HepG2 (cell line): ENCODE data around the gene RNASE3. TPM values are rescaled to one million over a fixed set of nuclear protein-coding genes. Genes with fewer than 3 reads are reported as not detected.
A peak's percentile ranks its signal among the peaks of the same experiment; 100 is the strongest.

Experiments
- ATAC-seq: fragments of 200-7000 bp; cut with Tn5 transposase; 3 replicates; pipeline ENCODE4 v1.9.1; 2020; ENCODE audit warnings: mild to moderate bottlenecking, moderate library complexity
- BruUV-seq: library from RNA; stranded (reverse); fragments of 400-500 nt; replicated peaks from 2 replicates; lab custom pipeline; 2021; lab: Mats Ljungman, UMichigan
- CTCF ChIA-PET: fragments of 300-600 bp; formaldehyde crosslinking; extraction: SDS; loops from one replicate; lab custom pipeline; 2021; ENCODE audit warnings: low total read pairs, inconsistent platforms, low intra/inter-chr PET ratio; lab: Yijun Ruan, JAX
- POLR2A ChIA-PET: fragments of 350-600 bp; sonication (Branson Sonifier 250); formaldehyde crosslinking; loops from one replicate; lab custom pipeline; 2020; ENCODE audit warnings: antibody characterized with exemption, inconsistent platforms; lab: Yijun Ruan, JAX
- DNase-seq: peaks from one replicate; pipeline ENCODE4 v3.0.0-alpha.2; 2015; ENCODE audit warnings: low spot score
- FAIRE-seq: peaks from 3 replicates; lab custom pipeline; 2011; peaks lifted over from hg19 to GRCh38; lab: Jason Lieb, UNC
- H2AFZ ChIP-seq: one replicate; pipeline ENCODE4 v1.6.1; 2011; ENCODE audit warnings: low read length, inconsistent platforms
- H3K27ac ChIP-seq: fragments of 300-600 bp; 3 replicates; pipeline ENCODE4 v1.8.0; 2011; ENCODE audit warnings: mixed run types, mild to moderate bottlenecking, mixed read lengths, low read length, inconsistent platforms; ENCODE audit not compliant: insufficient read depth; ENCODE audit errors: extremely low read length
- H3K27me3 ChIP-seq, 2 experiments: fragments of 200-600 bp in 1 of 2; 2 replicates in 1 of 2; 3 replicates in 1 of 2; pipeline versions ENCODE4 v1.6.0 to v1.8.0; 2011; ENCODE audit warnings: low read length in 2 of 2, mild to moderate bottlenecking in 2 of 2, moderate library complexity in 2 of 2, inconsistent platforms in 1 of 2; ENCODE audit not compliant: insufficient read depth in 2 of 2, control insufficient read depth in 1 of 2
- H3K36me3 ChIP-seq, 2 experiments: fragments of 200-600 bp in 1 of 2; replicated peaks in 1 of 2; 2 replicates in 1 of 2; 3 replicates in 1 of 2; pipeline versions ENCODE4 v1.5.1 to v1.8.0; 2011; ENCODE audit warnings: low read length in 2 of 2, inconsistent platforms in 1 of 2; ENCODE audit not compliant: insufficient read depth in 2 of 2, control insufficient read depth in 1 of 2
- H3K4me1 ChIP-seq: 2 replicates; pipeline ENCODE4 v1.5.1; 2012; ENCODE audit warnings: low read length, inconsistent platforms; ENCODE audit not compliant: insufficient read depth
- H3K4me2 ChIP-seq: 2 replicates; pipeline ENCODE4 v1.6.0; 2011; ENCODE audit warnings: low read depth, low read length, inconsistent platforms
- H3K4me3 ChIP-seq, 3 experiments: fragments of 200-600 bp in 1 of 3; sonication (generic), shearing (Covaris generic) in 1 of 3; replicated peaks in 1 of 3; 2 replicates each; pipeline ENCODE4 v1.5.1; 2011 to 2016; ENCODE audit warnings: low read length in 3 of 3, inconsistent platforms in 2 of 3, low read depth in 2 of 3, mild to moderate bottlenecking in 2 of 3, control low read depth in 1 of 3, mixed read lengths in 1 of 3; ENCODE audit not compliant: insufficient read depth in 1 of 3
- H3K79me2 ChIP-seq: one replicate; pipeline ENCODE4 v1.6.1; 2011; ENCODE audit warnings: low read length, inconsistent platforms; ENCODE audit not compliant: insufficient read depth
- H3K9ac ChIP-seq: 2 replicates; pipeline ENCODE4 v1.6.0; 2011; ENCODE audit warnings: mild to moderate bottlenecking, low read depth, low read length, inconsistent platforms; ENCODE audit not compliant: insufficient read depth
- H3K9me3 ChIP-seq: 2 replicates; pipeline ENCODE4 v1.5.1; 2012; ENCODE audit warnings: mild to moderate bottlenecking, low read length
- H4K20me1 ChIP-seq: 2 replicates; pipeline ENCODE4 v1.6.0; 2011; ENCODE audit warnings: inconsistent platforms, mild to moderate bottlenecking, low read length, moderate library complexity; ENCODE audit not compliant: insufficient read depth
- ATAD3A ChIP-seq: sonication (generic); formaldehyde crosslinking; IDR thresholded peaks from 2 replicates; pipeline ENCODE4 v1.4.0; 2020; ENCODE audit warnings: missing genetic modification reagents
- EZH2 ChIP-seq: conservative IDR thresholded peaks from 2 replicates; pipeline ENCODE4 v1.6.1; 2012; ENCODE audit warnings: mild to moderate bottlenecking, low read depth, low read length, moderate library complexity
- JUNB ChIP-seq: sonication (generic); formaldehyde crosslinking; IDR thresholded peaks from 2 replicates; pipeline ENCODE4 v1.8.0; 2022; ENCODE audit warnings: missing genetic modification reagents, mild to moderate bottlenecking, borderline replicate concordance
- KDM2A ChIP-seq: sonication (generic); formaldehyde crosslinking; IDR thresholded peaks from 2 replicates; pipeline ENCODE4 v1.4.0; 2020; ENCODE audit warnings: low read depth, missing genetic modification reagents, borderline replicate concordance
- NFRKB ChIP-seq: fragments of 450-650 bp; IDR thresholded peaks from 2 replicates; pipeline ENCODE4 v1.6.1; 2017
- ZFX ChIP-seq: sonication (generic); formaldehyde crosslinking; IDR thresholded peaks from 2 replicates; pipeline ENCODE4 v1.4.0; 2020; ENCODE audit warnings: mild to moderate bottlenecking, low read depth, missing genetic modification reagents, moderate library complexity
- in situ Hi-C: cut with HindIII; loops from 2 replicates; pipeline ENCODE4 v1.10.0; 2017; ENCODE audit warnings: low pct_unique_long_range_greater_than_20kb; ENCODE audit not compliant: extremely low pct_ligation_motif_present
- intact Hi-C: fragments of 100-400 bp; cut with micrococcal nuclease; formaldehyde crosslinking; loops from one replicate; pipeline ENCODE4 v1.10.0; 2022; ENCODE audit not compliant: unreplicated experiment
- polyA plus RNA-seq, 8 experiments: library from polyadenylated mRNA; depleted of rRNA in 3 of 8; stranded (reverse) in 7 of 8; unstranded in 1 of 8; fragments of >200 nt; fragmentation: Illumina TruSeq in 4 of 8; extraction: Trizol in 4 of 8; gene quantifications; 2 replicates each; pipeline versions ENCODE4 v1.2.1 to v1.2.3, GENCODE V29; 2011 to 2016; ENCODE audit warnings: low read depth in 4 of 8, missing spikeins in 1 of 8, mixed read lengths in 1 of 8; ENCODE audit not compliant: insufficient read depth in 1 of 8
- total RNA-seq, 5 experiments: library from RNA; depleted of rRNA; stranded (reverse); fragments of >200 nt; fragmentation: Illumina TruSeq; extraction: Trizol; gene quantifications; 2 replicates each; pipeline ENCODE4 v1.2.3, GENCODE V29; 2016; ENCODE audit warnings: low read depth in 1 of 5
- TF ChIP-seq, protein P1 (sequence below): sonication (generic); formaldehyde crosslinking; IDR thresholded peaks from 2 replicates; pipeline ENCODE4 v1.5.0; 2020; ENCODE audit warnings: missing genetic modification reagents
- TF ChIP-seq, protein P2 (sequence below): sonication (generic); formaldehyde crosslinking; IDR thresholded peaks from 2 replicates; pipeline ENCODE4; 2020; ENCODE audit warnings: missing genetic modification reagents, mild to moderate bottlenecking, borderline replicate concordance
- TF ChIP-seq, protein P3 (sequence below): sonication (generic); formaldehyde crosslinking; IDR thresholded peaks from 2 replicates; pipeline ENCODE4 v1.4.0; 2020; ENCODE audit warnings: mild to moderate bottlenecking, missing genetic modification reagents, borderline replicate concordance

The RNASE3 gene
- total and polyA plus RNA-seq, 2 of the 13 experiments (the other 11 are each of a cell fraction or from before 2014, with no cell fraction given): not detected

DNA sequence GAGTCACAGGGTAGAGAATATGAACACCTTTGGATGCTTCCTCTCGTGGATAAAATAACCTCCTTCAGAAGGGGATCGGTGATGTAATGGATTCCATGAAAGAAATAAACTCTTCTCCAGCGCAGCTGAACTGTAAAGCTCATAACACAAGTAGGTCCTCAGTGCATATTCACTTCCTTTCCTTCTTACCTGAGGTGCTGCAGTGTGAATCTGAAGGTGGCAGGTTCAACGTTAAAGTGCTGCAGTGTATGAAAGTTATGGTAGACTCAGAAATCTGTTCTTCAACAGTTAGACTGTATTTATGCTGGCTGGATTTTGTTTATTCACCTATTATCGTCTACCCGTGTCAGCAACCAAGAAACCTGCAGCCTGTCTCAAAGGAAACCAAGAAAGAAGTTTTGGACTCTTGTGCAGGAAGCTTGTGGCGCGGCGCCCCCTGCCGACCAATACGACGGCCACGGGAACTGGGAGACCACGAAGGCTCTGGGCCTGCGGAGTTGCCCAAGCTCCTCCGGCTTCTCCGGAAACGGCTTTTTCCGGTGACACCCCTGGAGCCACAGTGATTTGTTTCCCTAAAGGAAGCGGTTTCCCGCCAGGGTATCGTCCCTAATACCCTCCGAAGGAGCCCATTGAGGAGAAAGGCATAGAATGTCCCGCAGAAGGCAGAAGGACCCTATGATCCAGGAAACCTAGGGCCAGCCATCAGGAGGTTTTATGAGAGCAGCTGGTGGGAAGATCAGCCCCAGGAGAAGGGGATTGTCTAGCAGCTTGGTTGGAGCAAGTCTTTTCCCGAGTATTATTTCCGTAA is 17.6 kb upstream of the RNASE3 start (continued):
- TF ChIP-seq, protein P1, sequence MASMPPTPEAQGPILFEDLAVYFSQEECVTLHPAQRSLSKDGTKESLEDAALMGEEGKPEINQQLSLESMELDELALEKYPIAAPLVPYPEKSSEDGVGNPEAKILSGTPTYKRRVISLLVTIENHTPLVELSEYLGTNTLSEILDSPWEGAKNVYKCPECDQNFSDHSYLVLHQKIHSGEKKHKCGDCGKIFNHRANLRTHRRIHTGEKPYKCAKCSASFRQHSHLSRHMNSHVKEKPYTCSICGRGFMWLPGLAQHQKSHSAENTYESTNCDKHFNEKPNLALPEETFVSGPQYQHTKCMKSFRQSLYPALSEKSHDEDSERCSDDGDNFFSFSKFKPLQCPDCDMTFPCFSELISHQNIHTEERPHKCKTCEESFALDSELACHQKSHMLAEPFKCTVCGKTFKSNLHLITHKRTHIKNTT: no peak
- TF ChIP-seq KDM2A (peak; percentile 45; the same call in 1 of the 2 replicates), ZFX (peak; percentile 28; the same call in 1 of the 2 replicates), JUNB (CRISPR knock-in tag) (no peak), EZH2 (no peak), ATAD3A (CRISPR knock-in tag) (no peak)
- TF ChIP-seq, protein P2, sequence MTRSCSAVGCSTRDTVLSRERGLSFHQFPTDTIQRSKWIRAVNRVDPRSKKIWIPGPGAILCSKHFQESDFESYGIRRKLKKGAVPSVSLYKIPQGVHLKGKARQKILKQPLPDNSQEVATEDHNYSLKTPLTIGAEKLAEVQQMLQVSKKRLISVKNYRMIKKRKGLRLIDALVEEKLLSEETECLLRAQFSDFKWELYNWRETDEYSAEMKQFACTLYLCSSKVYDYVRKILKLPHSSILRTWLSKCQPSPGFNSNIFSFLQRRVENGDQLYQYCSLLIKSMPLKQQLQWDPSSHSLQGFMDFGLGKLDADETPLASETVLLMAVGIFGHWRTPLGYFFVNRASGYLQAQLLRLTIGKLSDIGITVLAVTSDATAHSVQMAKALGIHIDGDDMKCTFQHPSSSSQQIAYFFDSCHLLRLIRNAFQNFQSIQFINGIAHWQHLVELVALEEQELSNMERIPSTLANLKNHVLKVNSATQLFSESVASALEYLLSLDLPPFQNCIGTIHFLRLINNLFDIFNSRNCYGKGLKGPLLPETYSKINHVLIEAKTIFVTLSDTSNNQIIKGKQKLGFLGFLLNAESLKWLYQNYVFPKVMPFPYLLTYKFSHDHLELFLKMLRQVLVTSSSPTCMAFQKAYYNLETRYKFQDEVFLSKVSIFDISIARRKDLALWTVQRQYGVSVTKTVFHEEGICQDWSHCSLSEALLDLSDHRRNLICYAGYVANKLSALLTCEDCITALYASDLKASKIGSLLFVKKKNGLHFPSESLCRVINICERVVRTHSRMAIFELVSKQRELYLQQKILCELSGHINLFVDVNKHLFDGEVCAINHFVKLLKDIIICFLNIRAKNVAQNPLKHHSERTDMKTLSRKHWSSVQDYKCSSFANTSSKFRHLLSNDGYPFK (CRISPR knock-in tag): peak; percentile 29; the same call in 1 of the 2 replicates

DNA sequence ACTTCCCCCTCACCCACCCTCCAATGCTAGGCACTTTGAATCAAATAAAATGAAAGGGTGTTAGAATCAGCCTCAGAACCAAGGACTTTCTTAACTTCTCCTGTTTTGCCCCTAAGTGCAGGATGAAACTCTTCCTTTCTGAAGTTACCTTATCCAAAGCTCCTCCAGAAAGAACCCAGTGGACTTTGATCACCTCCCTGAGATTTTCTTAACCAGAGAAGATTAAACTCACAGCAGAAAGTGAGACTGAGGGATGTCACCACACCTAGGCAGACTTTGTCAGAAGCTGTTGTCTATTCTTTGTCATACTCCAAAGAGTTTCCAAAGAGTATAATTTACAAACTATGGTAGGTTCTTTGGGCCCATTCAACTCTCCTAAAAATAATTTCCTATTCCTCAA is 14.2 kb upstream of the RNASE3 start:
- CTCF ChIA-PET: no interaction called here
- H3K9ac ChIP-seq: no peak overlapping the region
- TF ChIP-seq, protein P3, sequence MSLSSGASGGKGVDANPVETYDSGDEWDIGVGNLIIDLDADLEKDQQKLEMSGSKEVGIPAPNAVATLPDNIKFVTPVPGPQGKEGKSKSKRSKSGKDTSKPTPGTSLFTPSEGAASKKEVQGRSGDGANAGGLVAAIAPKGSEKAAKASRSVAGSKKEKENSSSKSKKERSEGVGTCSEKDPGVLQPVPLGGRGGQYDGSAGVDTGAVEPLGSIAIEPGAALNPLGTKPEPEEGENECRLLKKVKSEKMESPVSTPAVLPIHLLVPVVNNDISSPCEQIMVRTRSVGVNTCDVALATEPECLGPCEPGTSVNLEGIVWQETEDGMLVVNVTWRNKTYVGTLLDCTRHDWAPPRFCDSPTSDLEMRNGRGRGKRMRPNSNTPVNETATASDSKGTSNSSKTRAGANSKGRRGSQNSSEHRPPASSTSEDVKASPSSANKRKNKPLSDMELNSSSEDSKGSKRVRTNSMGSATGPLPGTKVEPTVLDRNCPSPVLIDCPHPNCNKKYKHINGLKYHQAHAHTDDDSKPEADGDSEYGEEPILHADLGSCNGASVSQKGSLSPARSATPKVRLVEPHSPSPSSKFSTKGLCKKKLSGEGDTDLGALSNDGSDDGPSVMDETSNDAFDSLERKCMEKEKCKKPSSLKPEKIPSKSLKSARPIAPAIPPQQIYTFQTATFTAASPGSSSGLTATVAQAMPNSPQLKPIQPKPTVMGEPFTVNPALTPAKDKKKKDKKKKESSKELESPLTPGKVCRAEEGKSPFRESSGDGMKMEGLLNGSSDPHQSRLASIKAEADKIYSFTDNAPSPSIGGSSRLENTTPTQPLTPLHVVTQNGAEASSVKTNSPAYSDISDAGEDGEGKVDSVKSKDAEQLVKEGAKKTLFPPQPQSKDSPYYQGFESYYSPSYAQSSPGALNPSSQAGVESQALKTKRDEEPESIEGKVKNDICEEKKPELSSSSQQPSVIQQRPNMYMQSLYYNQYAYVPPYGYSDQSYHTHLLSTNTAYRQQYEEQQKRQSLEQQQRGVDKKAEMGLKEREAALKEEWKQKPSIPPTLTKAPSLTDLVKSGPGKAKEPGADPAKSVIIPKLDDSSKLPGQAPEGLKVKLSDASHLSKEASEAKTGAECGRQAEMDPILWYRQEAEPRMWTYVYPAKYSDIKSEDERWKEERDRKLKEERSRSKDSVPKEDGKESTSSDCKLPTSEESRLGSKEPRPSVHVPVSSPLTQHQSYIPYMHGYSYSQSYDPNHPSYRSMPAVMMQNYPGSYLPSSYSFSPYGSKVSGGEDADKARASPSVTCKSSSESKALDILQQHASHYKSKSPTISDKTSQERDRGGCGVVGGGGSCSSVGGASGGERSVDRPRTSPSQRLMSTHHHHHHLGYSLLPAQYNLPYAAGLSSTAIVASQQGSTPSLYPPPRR (CRISPR knock-in tag): no peak
- TF ChIP-seq NFRKB: no peak
- intact Hi-C loops: no loop called here
- H3K9me3 ChIP-seq: no peaks in the 10 kb centered on the region
- H2AFZ ChIP-seq: no peak overlapping the region
- no peaks in the 10 kb centered on the region for H3K27me3 ChIP-seq
- BruUV-seq: no TSS peak
- H3K79me2 ChIP-seq: no peaks in the 10 kb centered on the region
- FAIRE-seq (no peak), ATAC-seq (no peak), DNase-seq (no peak)
- peaks cover 7% of the 10 kb centered on the region; the same call in 1 of the 2 replicates for H3K4me1 ChIP-seq
- H3K36me3 ChIP-seq: no peaks in the 10 kb centered on the region
- H3K4me3 ChIP-seq: no peak overlapping the region
- in situ Hi-C loops: no loop called here
- POLR2A ChIA-PET: no interaction called here
- no peak overlapping the region for H3K4me2 ChIP-seq
- no peaks in the 10 kb centered on the region for H4K20me1 ChIP-seq
- H3K27ac ChIP-seq: no peak overlapping the region
